Measurements from ENCODE around the gene CADPS2. TPM values are rescaled to one million over a fixed set of nuclear protein-coding genes. Genes with fewer than 3 reads are reported as not detected.

CADPS2 gene
- total and polyA plus RNA-seq, 2 donors (not counting 1 experiment from before 2014, with no cell fraction given): not detected

- Histone ChIP-seq H4K20me1 (ENCODE audit: control insufficient read depth, insufficient read depth, low read length, poor library complexity, severe bottlenecking) (no peaks in the 10 kb centered on the region), H3K36me3 (replicated peaks in 1 of 2; ENCODE audit: control extremely low read depth in 1 of 2, control insufficient read depth in 1 of 2, extremely low read depth in 1 of 2, insufficient read depth in 2 of 2, low read length in 1 of 2) (no peaks in the 10 kb centered on the region), H3K4me1 (ENCODE audit: control insufficient read depth in 2 of 2, insufficient read depth in 2 of 2, low read length in 2 of 2) (no peaks in the 10 kb centered on the region), H3K79me2 (ENCODE audit: control insufficient read depth, insufficient read depth, low read length) (no peaks in the 10 kb centered on the region), H3K4me3 (ENCODE audit: control extremely low read depth in 1 of 5, extremely low read depth in 1 of 5, insufficient read depth in 1 of 5, low read depth in 2 of 5, low read length in 4 of 5) (no peak overlapping the region), H3K27ac (ENCODE audit: low read length in 2 of 2) (no peak overlapping the region), H3K9ac (ENCODE audit: low read length) (no peak overlapping the region), H2AFZ (ENCODE audit: insufficient read depth, low read depth, low read length, poor library complexity, severe bottlenecking) (no peak overlapping the region), H3K27me3 (replicated peaks in 1 of 4; ENCODE audit: control extremely low read depth in 1 of 4, control insufficient read depth in 3 of 4, insufficient read depth in 4 of 4, low read length in 3 of 4) (no peaks in the 10 kb centered on the region), H3K9me3 (ENCODE audit: control extremely low read depth in 1 of 3, control insufficient read depth in 2 of 3, insufficient read depth in 1 of 3, low read length in 2 of 3) (peaks cover 0 to 9% (median 0%) of the 10 kb centered on the region in 3 donors), H3K4me2 (replicated peaks; ENCODE audit: low read depth, low read length, poor library complexity, severe bottlenecking) (no peak overlapping the region)
- H3K4me3 Mint-ChIP-seq: no peak overlapping the region
- DNase-seq (no peak), ATAC-seq (ENCODE audit: low read depth) (no peak)
- H3K4me1 Mint-ChIP-seq: no peaks in the 10 kb centered on the region
- no peaks in the 10 kb centered on the region for H3K9me3 Mint-ChIP-seq (ENCODE audit: insufficient read depth)
- WGBS (ENCODE audit: insufficient coverage): 100% methylated on average over 1 of the region's 2 CpGs
- H3K27ac Mint-ChIP-seq: no peak overlapping the region
- intact Hi-C loops (cut with micrococcal nuclease): no loop called here
- no peak for TF ChIP-seq EZH2 (IDR thresholded peaks at IDR 0.05; ENCODE audit: borderline replicate concordance, insufficient read depth, low read depth, low read length, poor library complexity, severe bottlenecking)
- TF ChIP-seq, protein P1, sequence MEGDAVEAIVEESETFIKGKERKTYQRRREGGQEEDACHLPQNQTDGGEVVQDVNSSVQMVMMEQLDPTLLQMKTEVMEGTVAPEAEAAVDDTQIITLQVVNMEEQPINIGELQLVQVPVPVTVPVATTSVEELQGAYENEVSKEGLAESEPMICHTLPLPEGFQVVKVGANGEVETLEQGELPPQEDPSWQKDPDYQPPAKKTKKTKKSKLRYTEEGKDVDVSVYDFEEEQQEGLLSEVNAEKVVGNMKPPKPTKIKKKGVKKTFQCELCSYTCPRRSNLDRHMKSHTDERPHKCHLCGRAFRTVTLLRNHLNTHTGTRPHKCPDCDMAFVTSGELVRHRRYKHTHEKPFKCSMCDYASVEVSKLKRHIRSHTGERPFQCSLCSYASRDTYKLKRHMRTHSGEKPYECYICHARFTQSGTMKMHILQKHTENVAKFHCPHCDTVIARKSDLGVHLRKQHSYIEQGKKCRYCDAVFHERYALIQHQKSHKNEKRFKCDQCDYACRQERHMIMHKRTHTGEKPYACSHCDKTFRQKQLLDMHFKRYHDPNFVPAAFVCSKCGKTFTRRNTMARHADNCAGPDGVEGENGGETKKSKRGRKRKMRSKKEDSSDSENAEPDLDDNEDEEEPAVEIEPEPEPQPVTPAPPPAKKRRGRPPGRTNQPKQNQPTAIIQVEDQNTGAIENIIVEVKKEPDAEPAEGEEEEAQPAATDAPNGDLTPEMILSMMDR (IDR thresholded peaks at IDR 0.05): no peak
- POLR2A ChIA-PET: no interaction called here
- CTCF ChIA-PET: no interaction called here
- no peaks in the 10 kb centered on the region for H3K27me3 Mint-ChIP-seq
Observed at GRCh38 chr7:122846591-122846990, 39.7 kb downstream of the CADPS2 start.

- H3K4me3 ChIP-seq (ENCODE audit: control extremely low read depth in 1 of 5, extremely low read depth in 1 of 5, insufficient read depth in 1 of 5, low read depth in 2 of 5, low read length in 4 of 5): no peak overlapping the region
- intact Hi-C loops (cut with micrococcal nuclease): no loop called here
- H3K27me3 ChIP-seq (replicated peaks in 1 of 4; ENCODE audit: control extremely low read depth in 1 of 4, control insufficient read depth in 3 of 4, insufficient read depth in 4 of 4, low read length in 3 of 4): no peaks in the 10 kb centered on the region
- no peaks in the 10 kb centered on the region for H3K4me1 ChIP-seq (ENCODE audit: control insufficient read depth in 2 of 2, insufficient read depth in 2 of 2, low read length in 2 of 2)
- no peak overlapping the region for H3K27ac ChIP-seq (ENCODE audit: low read length in 2 of 2)
- H4K20me1 ChIP-seq (ENCODE audit: control insufficient read depth, insufficient read depth, low read length, poor library complexity, severe bottlenecking): no peaks in the 10 kb centered on the region
- no peak overlapping the region for H3K9ac ChIP-seq (ENCODE audit: low read length)
- no peaks in the 10 kb centered on the region for H3K79me2 ChIP-seq (ENCODE audit: control insufficient read depth, insufficient read depth, low read length)
- H3K27me3 Mint-ChIP-seq: no peaks in the 10 kb centered on the region
- no peak for ATAC-seq (ENCODE audit: low read depth)
- POLR2A ChIA-PET: no interaction called here
- H3K36me3 ChIP-seq (replicated peaks in 1 of 2; ENCODE audit: control extremely low read depth in 1 of 2, control insufficient read depth in 1 of 2, extremely low read depth in 1 of 2, insufficient read depth in 2 of 2, low read length in 1 of 2): no peaks in the 10 kb centered on the region
- H3K4me1 Mint-ChIP-seq: no peaks in the 10 kb centered on the region
- no peaks in the 10 kb centered on the region for H3K9me3 Mint-ChIP-seq (ENCODE audit: insufficient read depth)
- H3K27ac Mint-ChIP-seq: no peak overlapping the region
- TF ChIP-seq EZH2 (IDR thresholded peaks at IDR 0.05; ENCODE audit: borderline replicate concordance, insufficient read depth, low read depth, low read length, poor library complexity, severe bottlenecking): no peak
- TF ChIP-seq, protein P1 (IDR thresholded peaks at IDR 0.05): no peak
- H3K9me3 ChIP-seq (ENCODE audit: control extremely low read depth in 1 of 3, control insufficient read depth in 2 of 3, insufficient read depth in 1 of 3, low read length in 2 of 3): peaks cover 0 to 8% (median 0%) of the 10 kb centered on the region in 3 donors
- no peak overlapping the region for H2AFZ ChIP-seq (ENCODE audit: insufficient read depth, low read depth, low read length, poor library complexity, severe bottlenecking)
- no peak overlapping the region for H3K4me3 Mint-ChIP-seq
- CTCF ChIA-PET: no interaction called here
- no peak for DNase-seq
- H3K4me2 ChIP-seq (replicated peaks; ENCODE audit: low read depth, low read length, poor library complexity, severe bottlenecking): no peak overlapping the region
- 82% methylated on average over 2 of the region's 3 CpGs for WGBS (ENCODE audit: insufficient coverage)
Observed at GRCh38 chr7:122845286-122845685, 41.0 kb downstream of the CADPS2 start.
